ENCODE measurements around the gene HTR1B.

DNA sequence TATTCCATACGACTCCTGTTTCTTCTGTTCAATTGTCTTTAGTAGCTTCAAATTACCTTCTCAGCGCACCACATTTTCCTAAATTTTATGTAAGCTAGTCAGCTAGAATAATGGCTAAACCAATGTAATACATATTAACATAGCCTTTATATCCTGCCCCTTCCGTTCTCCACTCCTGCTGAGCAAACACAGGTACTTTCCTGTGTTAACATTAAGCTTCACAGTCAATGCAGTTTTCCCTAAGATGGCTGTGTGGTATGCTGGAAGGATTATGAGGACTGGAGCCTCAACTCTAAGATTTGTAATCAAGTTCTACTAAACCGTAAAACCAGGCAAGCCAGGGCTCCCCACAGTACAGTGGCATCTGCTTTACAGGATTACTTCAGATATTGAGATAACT is 29.4 kb downstream of the HTR1B start:
- TF ChIP-seq, protein P1, sequence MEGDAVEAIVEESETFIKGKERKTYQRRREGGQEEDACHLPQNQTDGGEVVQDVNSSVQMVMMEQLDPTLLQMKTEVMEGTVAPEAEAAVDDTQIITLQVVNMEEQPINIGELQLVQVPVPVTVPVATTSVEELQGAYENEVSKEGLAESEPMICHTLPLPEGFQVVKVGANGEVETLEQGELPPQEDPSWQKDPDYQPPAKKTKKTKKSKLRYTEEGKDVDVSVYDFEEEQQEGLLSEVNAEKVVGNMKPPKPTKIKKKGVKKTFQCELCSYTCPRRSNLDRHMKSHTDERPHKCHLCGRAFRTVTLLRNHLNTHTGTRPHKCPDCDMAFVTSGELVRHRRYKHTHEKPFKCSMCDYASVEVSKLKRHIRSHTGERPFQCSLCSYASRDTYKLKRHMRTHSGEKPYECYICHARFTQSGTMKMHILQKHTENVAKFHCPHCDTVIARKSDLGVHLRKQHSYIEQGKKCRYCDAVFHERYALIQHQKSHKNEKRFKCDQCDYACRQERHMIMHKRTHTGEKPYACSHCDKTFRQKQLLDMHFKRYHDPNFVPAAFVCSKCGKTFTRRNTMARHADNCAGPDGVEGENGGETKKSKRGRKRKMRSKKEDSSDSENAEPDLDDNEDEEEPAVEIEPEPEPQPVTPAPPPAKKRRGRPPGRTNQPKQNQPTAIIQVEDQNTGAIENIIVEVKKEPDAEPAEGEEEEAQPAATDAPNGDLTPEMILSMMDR (IDR thresholded peaks at IDR 0.05) = no peak
- no peak for TF ChIP-seq POLR2A (IDR thresholded peaks at IDR 0.05)

Measured in prostate gland (tissue), 2 donors.